Stimulated activated CD8-positive, alpha-beta memory T cell treated with anti-CD3 and anti-CD28 coated beads, Interleukin-2, amount 100 ng/mL, for 1 hour (primary cell): ENCODE results near the gene SIVA1.
A peak's percentile ranks its signal among the peaks of the same experiment; 100 is the strongest.

ENCODE experiments used
- DNase-seq, 2 donors: peaks; one replicate each; pipeline ENCODE4 v3.0.0-alpha.2; 2020; ENCODE audit warnings: low read depth in 2 of 2

The SIVA1 gene

DNA sequence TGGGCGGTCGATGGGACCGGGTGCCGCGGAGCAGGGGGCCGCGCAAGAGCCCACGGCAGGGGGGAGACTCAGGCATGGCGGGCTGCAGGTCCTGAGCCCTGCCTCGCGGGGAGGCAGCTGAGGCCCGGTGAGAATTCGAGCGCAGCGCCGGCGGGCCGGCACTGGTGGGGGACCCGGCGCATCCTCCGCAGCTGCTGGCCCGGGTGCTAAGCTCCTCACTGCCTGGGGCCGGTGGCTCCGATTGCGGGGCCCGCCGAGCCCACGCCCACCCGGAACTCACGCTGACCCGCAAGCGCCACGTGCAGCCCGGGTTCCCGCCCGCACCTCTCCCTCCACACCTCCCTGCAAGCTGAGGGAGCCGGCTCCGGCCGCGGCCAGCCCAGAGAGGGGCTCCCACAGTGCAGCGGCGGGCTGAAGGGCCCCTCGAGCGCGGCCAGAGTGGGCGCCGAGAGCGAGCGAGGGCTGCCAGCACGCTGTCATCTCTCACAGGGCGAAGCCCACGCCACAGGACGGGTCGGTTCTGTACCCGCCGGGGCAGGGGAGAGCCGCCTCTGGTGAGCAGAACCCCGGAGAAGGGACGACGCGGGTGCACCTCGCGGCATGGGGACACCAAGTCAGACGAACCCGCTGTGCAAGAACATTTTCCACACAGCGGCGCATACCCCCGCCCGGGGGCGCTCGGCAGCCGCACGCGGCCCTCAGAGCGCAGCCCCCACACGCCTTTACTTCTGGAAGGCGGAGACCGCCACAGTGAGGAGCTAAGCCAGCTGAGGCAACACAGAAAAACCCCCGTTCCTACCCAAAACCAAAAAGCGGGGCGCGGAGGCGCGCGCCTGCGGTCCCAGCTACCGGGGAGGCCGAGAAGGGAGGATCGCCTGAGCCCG lies 1.2 kb upstream of the SIVA1 start:
- DNase-seq, result no peak

GRCh38 chr14:104752423-104752734 lies 568 bp upstream of the SIVA1 start:
- no peak for DNase-seq

DNA sequence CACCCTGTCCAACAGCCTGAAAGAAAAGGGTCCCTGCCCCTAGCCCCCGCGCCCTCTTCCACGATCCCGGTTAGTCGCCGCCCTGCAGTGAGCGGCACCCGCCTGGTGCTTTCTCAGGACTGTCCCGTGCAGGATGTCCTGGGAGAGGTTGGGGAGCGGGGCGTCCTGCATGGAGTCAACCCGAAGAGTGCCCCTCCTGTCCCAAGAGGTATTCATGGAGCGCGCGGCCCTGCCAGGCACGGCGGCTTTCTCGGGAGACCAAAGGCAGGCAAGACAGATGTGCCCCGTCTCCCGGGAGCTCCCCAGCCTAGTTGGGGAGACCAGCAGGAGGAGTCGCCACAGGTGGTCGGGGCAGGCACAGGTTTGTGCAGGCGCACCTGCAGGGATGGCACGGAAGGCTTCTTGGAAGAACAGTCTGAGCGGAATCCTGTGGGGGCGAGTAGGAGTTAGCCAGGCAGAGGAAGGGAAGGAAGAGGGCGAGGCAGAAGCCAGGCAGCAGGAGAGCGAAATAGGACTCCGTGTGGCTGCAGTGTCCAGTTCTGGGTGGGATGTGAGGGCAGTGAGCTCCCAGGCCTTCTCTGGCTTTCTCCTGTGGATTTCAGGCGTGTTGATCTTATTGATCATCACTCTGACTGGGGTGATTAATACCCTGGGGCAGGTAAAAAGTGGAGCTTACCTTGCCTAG lies 723 bp downstream of the SIVA1 start:
- no peak for DNase-seq

DNA sequence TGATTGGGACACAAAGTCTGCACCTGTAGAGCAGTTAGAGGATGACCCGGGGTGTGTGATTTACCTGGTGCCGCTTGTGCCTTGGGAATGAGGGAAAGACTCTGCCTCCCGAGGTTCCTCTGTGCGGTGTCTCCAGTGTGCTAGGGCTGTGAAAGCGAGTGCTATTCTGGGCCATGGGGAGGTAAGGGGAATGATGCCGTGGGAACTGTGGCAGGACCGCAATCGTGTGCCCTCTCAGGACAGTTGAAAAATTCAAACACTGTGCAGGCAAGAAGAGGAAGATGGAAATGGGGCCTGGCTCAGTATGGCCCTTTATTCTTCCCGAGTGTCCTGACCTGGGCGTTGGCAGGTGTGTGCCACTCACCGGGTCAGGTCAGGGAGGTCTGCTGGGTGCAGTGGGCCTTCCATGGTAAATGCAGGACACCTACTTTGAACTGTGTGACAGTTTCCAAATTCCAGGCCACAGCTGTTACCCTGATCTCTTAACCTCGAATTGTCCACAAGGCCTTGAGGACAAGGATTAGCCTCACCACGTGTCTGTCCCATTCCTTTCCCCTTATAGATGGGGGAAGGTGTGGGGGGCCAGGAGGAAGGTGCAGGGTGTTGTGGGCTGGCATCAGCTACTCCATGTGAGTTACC lies 1.4 kb downstream of the SIVA1 start:
- no peak for DNase-seq

- DNase-seq, result no peak
These were observed 2.7 kb downstream of the SIVA1 start for GRCh38 chr14:104755621-104756020.

GRCh38 chr14:104756477-104757237 lies 3.7 kb downstream of the SIVA1 start:
- DNase-seq, result no peak

DNA sequence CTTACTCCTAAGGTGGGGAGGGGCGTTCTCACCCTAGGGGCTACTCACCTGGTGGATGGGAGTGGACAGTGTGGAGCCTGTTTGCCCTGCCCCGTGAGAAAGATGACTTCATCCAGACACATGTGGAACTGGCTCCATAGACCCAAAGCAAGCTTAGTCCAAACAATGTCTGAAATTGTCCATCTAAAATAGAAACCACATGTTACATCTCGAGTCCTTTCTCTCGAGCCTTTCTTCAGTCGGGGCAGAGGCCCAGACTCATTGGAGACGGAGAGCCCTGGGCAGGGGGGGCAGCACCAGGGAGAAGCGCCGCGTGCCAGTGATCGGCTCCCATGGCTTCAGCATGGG lies 4.3 kb downstream of the SIVA1 start:
- DNase-seq, result no peak

DNA sequence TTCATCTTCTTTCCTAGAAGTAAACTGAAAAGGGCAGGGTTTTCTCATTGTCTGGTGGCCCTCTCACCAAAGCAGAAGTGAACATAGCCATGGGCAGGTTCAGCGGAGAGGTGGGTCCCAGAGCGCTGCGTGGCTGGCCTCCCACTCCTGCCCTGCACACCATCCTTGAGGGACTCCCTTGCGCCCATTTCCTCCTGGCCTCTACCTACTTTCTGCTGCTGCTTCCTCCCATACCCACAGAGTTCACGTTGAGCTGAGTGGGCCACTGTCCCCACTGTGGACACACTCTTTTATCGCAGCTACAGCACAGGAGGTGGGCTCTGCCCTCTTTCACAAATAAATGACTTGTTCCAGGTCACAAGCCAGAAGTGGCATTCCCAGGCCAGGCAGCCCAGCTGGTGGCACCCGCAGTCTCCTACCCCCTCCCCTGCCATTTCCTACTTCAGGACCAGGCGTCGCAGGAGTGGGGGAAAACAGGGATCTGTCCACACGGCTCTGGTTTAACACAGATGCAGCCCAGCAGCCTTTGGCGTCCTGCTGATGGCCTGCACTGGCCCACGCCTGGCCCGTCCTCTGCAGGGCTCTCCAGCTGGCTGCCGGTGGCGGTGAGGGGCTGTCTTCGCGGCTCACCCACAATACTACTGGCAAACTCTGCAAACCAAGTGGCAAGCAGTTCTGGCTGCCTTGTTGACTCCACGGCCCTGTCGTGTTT lies 4.9 kb downstream of the SIVA1 start:
- DNase-seq, result no peak

GRCh38 chr14:104758981-104759969 lies 6.3 kb downstream of the SIVA1 start:
- no peak for DNase-seq

DNA sequence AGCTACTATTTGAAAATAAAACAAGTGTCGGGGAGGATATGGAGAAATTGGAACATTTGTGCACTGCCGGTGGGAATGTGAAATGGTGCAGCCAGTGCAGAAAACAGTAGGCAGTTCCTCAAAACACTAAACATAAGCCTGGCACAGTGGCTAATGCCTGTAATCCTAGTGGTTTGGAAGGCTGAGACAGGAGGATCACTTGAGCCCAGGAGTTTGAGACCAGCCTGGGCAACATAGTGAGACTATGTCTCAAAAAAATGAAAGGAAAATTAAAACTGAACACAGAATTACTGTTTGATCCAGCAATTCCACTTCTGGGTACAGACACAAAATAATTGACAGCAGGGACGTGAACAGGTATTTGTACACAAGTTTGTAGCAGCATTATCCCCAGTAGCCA lies 12.6 kb downstream of the SIVA1 start:
- DNase-seq, result no peak

DNA sequence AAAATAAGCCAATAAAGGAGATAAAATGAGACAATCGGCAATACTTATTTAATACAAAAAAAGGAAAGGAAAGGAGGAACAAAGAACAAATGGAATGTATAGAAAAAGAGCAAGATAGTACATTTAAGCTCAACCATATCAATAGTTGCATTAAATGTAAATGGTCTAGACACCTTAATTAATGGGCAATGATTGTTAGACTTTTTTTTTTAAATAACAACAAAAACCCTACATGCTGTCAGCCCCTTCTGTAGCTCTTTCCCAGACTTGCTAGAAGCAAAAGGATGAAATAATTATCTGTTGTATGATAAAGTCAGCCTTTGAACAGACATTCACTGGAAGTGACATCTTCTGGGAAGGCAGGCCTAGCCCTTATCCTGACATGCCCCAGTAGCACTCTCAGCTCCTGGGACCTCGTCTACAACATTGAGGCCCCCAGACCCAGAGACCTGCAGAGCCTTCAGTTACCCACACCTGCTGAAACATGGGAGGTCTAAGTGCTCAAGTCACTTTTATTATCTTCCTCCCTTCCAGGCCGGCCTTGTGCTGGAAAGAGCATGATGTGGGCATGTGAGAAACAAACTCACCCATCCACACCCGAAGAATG lies 13.4 kb downstream of the SIVA1 start:
- DNase-seq, result no peak

- no peak for DNase-seq
These were observed 14.1 kb downstream of the SIVA1 start for GRCh38 chr14:104766863-104767633.

DNA sequence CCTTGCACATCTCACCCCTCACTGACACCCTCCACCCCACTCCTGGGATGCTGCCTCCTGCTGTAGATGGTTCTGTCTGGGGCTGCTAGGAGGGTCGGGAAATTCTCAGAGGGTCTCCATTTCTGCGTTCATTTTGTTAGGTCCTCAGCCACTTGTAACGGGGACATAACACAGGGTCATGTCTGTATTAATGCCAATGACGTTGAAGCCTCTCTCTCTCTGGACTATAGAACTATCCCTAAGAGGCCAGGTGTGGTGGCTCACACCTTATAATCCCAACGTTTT lies 14.6 kb downstream of the SIVA1 start:
- no peak for DNase-seq

- DNase-seq, result peak; percentile 85 to 88
These were observed 15.7 kb downstream of the SIVA1 start for GRCh38 chr14:104768437-104769323.

DNA sequence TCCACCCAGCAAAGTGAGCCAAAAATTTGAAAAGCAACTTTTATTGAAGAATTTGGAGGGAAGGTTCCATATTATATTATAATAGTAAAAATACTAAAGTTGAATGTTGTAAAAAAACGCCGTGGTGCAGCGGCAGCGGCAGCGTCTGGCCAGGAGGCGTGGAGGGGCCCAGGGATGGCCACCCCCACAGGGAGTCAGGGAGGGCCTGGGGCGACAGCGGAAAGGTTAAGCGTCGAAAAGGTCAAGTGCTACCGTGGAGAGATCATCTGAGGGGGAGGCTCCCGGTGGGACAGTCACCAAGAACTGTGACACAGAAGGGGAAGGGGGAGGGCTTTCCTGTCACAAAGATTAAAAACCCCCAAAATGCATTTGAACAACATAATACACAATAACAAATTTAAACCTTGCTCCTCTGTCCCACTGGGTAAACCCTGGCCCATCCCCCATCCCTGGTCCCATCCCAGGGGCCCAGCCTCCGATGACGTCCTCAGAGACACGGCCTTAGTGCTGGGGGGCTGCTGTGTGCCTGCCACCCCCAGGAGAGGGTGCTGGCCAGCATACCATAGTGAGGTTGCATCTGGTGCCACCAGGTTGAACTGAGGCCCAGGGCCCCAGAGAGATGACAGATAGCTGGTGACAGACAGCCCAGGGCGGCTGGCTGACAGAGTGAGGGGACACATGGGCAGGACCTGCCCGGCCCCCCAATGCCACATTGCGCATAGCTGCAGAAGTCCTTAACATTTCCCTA lies 16.6 kb downstream of the SIVA1 start:
- DNase-seq, result no peak

- DNase-seq, result no peak
These were observed 17.2 kb downstream of the SIVA1 start for GRCh38 chr14:104770072-104770579.

DNA sequence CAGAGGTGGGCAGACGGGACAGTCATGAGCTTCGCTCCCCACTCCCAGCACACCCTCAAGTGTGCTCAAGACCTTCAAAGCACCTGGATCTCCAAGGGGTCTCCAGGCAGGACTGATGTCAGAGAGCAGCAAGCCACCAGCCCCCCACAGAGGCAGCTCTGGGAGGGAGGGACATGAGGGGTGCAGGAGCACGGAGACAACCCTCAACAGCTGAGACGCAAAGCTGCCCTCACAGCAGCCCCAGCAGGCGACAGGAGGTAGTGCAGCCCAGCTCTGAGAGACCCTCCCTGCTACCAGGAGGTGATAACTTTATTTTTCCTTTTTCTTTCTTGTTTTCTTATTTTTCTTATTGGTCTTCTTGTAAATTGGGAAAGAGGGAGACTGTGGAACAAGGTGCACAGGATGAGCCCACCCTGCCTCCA lies 17.9 kb downstream of the SIVA1 start:
- DNase-seq, result no peak
